HG03521 (cell line): ENCODE data around the gene CRYAB.
"Not testable (repeated sequence)": the region's sequence is repeated elsewhere in the genome, so short reads cannot be mapped to it uniquely, and the experiment has no call there.

ENCODE experiments used
- ATAC-seq: cut with Tn5 transposase; IDR thresholded peaks from one replicate; pipeline ENCODE4 v1.9.1; 2021; ENCODE audit warnings: mild to moderate bottlenecking, moderate library complexity; ENCODE audit not compliant: unreplicated experiment

CRYAB gene

DNA sequence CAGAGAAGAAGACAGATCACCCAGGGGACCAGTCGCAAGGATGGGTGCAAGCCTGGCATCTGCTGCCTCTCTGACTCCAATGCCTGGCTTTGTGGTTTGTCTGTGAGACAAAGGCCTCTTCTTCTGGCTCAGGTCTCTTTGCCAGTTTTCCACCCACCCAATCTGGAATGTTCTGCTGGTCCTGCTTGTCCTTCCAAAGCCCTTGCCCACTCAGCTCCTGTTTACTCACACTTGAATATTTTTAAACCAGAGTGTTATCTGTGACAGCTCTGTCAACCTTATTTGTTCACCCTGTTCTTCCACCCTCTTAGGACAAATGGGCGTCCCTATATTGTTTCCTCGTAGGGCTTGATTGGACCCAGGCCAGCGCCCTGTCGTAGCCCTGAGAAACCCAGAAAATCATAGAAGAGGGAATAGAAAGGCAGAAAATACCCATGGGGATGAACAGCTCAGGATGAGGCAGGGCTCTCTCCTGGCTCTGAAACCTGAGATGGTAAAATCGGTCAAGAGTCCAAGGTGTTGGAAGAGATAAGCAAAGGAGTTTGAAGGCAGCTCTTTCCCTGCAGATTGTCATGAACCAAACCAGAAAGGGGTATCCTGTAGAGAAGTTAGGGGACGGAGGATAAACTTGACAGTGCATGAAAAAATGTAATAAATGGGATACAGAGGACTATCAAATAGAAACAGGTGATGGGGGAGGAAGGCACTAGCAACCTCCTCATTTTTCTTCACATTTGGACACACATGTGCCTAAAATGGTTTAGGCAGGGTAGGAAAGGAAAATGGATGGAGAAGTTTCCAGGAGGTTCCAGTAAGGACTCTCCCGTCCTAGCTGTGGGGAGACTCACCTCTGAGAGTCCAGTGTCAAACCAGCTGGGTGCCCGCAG is 651 bp downstream of the CRYAB start:
- ATAC-seq, result no peak

DNA sequence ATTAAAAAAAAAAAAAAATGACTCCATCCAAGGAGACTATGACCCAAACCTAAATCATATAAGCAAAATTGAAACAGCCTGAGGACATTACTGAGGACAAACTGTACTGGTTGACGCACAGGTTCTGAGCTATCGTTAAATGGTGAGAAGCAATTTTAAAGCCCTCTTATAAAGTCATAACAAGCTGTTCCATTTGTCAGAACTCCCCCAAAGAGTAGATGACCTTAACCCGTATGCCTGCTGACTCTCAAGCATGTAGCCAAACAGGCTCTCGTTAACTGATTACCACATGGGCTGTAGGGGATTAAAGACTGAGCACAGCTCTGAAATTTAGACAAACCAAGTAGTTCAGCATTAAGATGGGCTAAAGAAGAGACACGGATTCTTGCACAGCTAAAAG is 2.2 kb downstream of the CRYAB start:
- no peak for ATAC-seq

- no peak for ATAC-seq
Observed at GRCh38 chr11:111908639-111909305, 2.8 kb downstream of the CRYAB start.

DNA sequence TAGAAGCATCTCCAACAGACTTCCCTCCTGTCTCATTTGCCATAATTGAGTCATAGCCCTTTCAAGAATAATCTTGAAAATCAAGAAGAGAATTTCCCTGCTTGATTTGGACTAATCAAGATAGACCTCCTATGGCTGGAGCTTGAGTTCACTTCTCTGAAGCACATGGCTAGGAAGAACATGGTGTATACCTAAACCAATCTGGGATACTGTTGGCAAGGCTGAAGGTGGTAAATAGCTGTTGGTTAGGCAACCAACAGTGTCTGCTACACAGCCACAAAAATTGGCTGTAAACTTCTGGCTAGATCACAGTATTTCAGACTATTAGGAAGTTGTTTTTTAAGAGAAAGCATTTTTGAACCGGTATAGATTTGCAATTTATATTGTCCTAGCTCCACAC is 4.9 kb downstream of the CRYAB start:
- ATAC-seq, result no peak

- ATAC-seq, result no peak
Observed at GRCh38 chr11:111905411-111905810, 6.2 kb downstream of the CRYAB start.

- ATAC-seq, result no peak
Observed at GRCh38 chr11:111886844-111887243, 24.7 kb downstream of the CRYAB start.

- ATAC-seq, result no peak
Observed at GRCh38 chr11:111886032-111886431, 25.5 kb downstream of the CRYAB start.

- not testable (repeated sequence) for ATAC-seq
Observed at GRCh38 chr11:111885053-111885452, 26.5 kb downstream of the CRYAB start.

DNA sequence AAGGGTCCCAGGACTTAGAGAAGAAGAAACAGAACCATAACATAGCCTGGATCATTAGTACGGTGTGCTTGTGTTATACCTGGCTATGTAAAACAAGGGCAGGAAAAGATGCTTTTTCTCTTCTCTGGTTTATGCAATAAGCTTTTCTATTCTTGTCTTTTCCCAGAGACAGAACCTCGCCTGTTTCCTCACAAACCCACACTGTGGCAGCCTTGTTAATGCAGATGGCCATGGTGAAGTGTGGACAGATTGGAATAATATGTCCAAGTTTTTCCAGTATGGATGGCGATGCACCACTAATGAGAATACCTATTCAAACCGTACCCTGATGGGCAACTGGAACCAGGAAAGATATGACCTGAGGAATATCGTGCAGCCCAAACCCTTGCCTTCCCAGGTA is 29.4 kb downstream of the CRYAB start:
- no peak for ATAC-seq

- ATAC-seq, result no peak
Observed at GRCh38 chr11:111879637-111879960, 32.0 kb downstream of the CRYAB start.

GRCh38 chr11:111878849-111879636 is 32.5 kb downstream of the CRYAB start, which contains the start of the genes CFAP68 and FDXACB1:
Gene CFAP68 (plus strand): TSS chr11:111879541. CDS start chr11:111879561, 20 bp downstream.
Gene FDXACB1 (minus strand): TSS chr11:111879165. CDS start chr11:111879132, 33 bp downstream.
- peak; percentile 86 for ATAC-seq

GRCh38 chr11:111878385-111878848 is 33.2 kb downstream of the CRYAB start:
- ATAC-seq, result peak; percentile 3

GRCh38 chr11:111871693-111872161 is 39.8 kb downstream of the CRYAB start:
- ATAC-seq, result no peak

- peak; percentile 84 for ATAC-seq
Observed at GRCh38 chr11:111870886-111871692, 40.5 kb downstream of the CRYAB start, which contains the start of gene ALG9. Gene ALG9 (minus strand): TSS chr11:111871581. CDS start chr11:111871482, 99 bp downstream.

- peak; percentile 12 for ATAC-seq
Observed at GRCh38 chr11:111870522-111870885, 41.1 kb downstream of the CRYAB start.

- no peak for ATAC-seq
Observed at GRCh38 chr11:111870113-111870512, 41.5 kb downstream of the CRYAB start.

DNA sequence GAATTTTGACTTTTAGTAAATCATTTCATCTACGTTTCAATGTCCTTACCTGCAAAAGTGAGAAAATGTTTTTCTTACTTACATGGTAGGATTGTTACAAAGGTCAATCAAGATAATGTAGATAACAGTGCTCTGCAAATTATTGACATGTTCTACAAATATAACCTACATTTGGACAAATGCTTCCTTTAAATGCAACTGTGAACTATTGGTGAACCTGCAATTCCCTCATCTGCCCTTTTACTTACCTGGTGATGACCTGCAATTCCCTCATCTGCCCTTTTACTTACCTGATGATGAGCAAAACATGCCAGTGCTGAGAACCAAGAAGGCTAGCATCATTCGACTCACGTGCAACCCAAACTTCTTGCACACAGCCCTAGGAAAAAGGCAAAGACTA is 51.3 kb downstream of the CRYAB start:
- no peak for ATAC-seq
